Hepatocyte (in vitro differentiated cells): ENCODE data around the gene DAPK2. TPM values are rescaled to one million over a fixed set of nuclear protein-coding genes. Genes with fewer than 3 reads are reported as not detected.

ENCODE experiments used
- DNase-seq: peaks from one replicate; pipeline ENCODE4 v3.0.0-alpha.2; 2016; ENCODE audit warnings: low spot score
- H2AFZ ChIP-seq: fragments of 200-600 bp; sonication (generic); 2 replicates; pipeline ENCODE4 v1.6.0; 2016; ENCODE audit warnings: antibody characterized with exemption, mild to moderate bottlenecking
- H3K27ac ChIP-seq: fragments of 200-600 bp; sonication (generic); 2 replicates; pipeline ENCODE4 v1.5.1; 2016; ENCODE audit warnings: mild to moderate bottlenecking
- H3K27me3 ChIP-seq: fragments of 200-600 bp; sonication (generic); 2 replicates; pipeline ENCODE4 v1.6.1; 2016
- H3K36me3 ChIP-seq: fragments of 200-600 bp; sonication (generic); replicated peaks from 2 replicates; pipeline ENCODE4 v1.5.1; 2016; ENCODE audit warnings: low read depth; ENCODE audit not compliant: insufficient read depth
- H3K4me1 ChIP-seq: fragments of 200-600 bp; sonication (generic); 2 replicates; pipeline ENCODE4 v1.5.1; 2016; ENCODE audit warnings: mild to moderate bottlenecking, moderate library complexity; ENCODE audit not compliant: insufficient read depth
- H3K4me2 ChIP-seq: fragments of 200-600 bp; sonication (generic); 2 replicates; pipeline ENCODE4 v1.6.0; 2016
- H3K4me3 ChIP-seq: fragments of 200-600 bp; sonication (generic); 2 replicates; pipeline ENCODE4 v1.5.1; 2016; ENCODE audit warnings: mild to moderate bottlenecking
- H3K79me2 ChIP-seq: fragments of 200-600 bp; sonication (generic); 2 replicates; pipeline ENCODE4 v1.6.0; 2017; ENCODE audit warnings: mild to moderate bottlenecking
- H3K9me2 ChIP-seq: fragments of 200-600 bp; sonication (generic); replicated peaks from 2 replicates; pipeline ENCODE4 v1.6.0; 2017; ENCODE audit warnings: mild to moderate bottlenecking; ENCODE audit not compliant: insufficient read depth
- H3K9me3 ChIP-seq: fragments of 200-600 bp; sonication (generic); 2 replicates; pipeline ENCODE4 v1.5.1; 2016; ENCODE audit warnings: low read depth, mild to moderate bottlenecking
- H4K20me1 ChIP-seq: fragments of 200-600 bp; sonication (generic); 2 replicates; pipeline ENCODE4 v1.6.0; 2016; ENCODE audit warnings: mild to moderate bottlenecking; ENCODE audit not compliant: insufficient read depth, poor library complexity, severe bottlenecking
- EZH2 ChIP-seq: fragments of 200-600 bp; sonication (generic); IDR thresholded peaks from 2 replicates; pipeline ENCODE4 v1.6.1; 2016; ENCODE audit warnings: antibody characterized with exemption, mild to moderate bottlenecking, borderline replicate concordance
- EZH2phosphoT487 ChIP-seq: fragments of 200-600 bp; sonication (generic); IDR thresholded peaks from one replicate; pipeline ENCODE4 v1.6.1; 2018; ENCODE audit warnings: antibody characterized with exemption, mild to moderate bottlenecking, low read depth, moderate library complexity; ENCODE audit not compliant: unreplicated experiment, severe bottlenecking
- WGBS: methylation state at CpG from one replicate; pipeline ENCODE4 v1.1.6; 2016; ENCODE audit warnings: low lambda C conversion rate; ENCODE audit errors: missing lambda C conversion rate; 5-methylcytosine and 5-hydroxymethylcytosine counted together
- polyA plus RNA-seq: library from polyadenylated mRNA; unstranded; fragments of >200 nt; fragmentation: Nextera tagmentation; extraction: Ambion mirVana; gene quantifications from 2 replicates; pipeline ENCODE4 v1.2.1, GENCODE V29; 2016
- total RNA-seq: library from RNA; depleted of rRNA; stranded (reverse); fragments of >200 nt; gene quantifications from 2 replicates; pipeline ENCODE4 v1.2.3, GENCODE V29; 2014
- TF ChIP-seq, protein P1 (sequence below): fragments of 200-600 bp; sonication (generic); IDR thresholded peaks from 2 replicates; pipeline ENCODE4 v1.5.1; 2016; ENCODE audit warnings: antibody characterized with exemption, mild to moderate bottlenecking; ENCODE audit not compliant: poor library complexity

DAPK2 gene
- total and polyA plus RNA-seq, 2 experiments from 2014 or later: 4.9 to 5.1 TPM

DNA sequence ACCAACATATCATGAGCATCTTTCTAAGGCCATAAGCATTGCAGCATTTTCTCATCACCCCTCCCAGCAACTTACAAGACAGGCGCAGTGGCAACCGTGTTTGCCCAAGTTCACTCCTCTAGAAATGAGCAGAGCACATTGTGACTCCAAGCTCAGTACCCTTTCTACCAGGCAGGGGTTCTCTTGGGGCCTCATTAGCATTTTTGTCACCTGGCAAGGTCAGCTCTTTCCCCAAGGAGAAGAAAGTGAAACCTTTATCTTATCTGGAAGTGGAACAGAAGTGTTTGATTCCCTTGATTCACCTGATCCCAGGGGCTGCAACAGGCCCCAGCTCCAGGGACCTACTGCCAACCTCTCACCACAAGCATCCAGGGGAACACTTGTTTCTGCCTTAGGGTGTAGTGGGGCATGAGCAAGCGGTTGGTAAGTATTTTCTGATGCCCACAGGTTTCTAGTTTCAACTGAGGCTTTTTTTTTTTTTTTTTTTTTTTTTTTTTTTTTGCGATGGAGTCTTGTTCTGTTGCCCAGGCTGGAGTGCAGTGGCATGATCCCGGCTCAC lies 168.5 kb downstream of the DAPK2 start:
- Histone ChIP-seq H3K27me3 (no peaks in the 10 kb centered on the region), H3K36me3 (no peaks in the 10 kb centered on the region), H3K9me2 (no peaks in the 10 kb centered on the region), H3K27ac (no peak overlapping the region), H3K4me2 (no peak overlapping the region), H3K4me1 (no peaks in the 10 kb centered on the region), H2AFZ (no peak overlapping the region), H3K4me3 (no peak overlapping the region), H4K20me1 (no peaks in the 10 kb centered on the region), H3K9me3 (no peaks in the 10 kb centered on the region), H3K79me2 (no peaks in the 10 kb centered on the region)
- no peak for DNase-seq
- TF ChIP-seq EZH2phosphoT487 (no peak), EZH2 (no peak)
- TF ChIP-seq, protein P1, sequence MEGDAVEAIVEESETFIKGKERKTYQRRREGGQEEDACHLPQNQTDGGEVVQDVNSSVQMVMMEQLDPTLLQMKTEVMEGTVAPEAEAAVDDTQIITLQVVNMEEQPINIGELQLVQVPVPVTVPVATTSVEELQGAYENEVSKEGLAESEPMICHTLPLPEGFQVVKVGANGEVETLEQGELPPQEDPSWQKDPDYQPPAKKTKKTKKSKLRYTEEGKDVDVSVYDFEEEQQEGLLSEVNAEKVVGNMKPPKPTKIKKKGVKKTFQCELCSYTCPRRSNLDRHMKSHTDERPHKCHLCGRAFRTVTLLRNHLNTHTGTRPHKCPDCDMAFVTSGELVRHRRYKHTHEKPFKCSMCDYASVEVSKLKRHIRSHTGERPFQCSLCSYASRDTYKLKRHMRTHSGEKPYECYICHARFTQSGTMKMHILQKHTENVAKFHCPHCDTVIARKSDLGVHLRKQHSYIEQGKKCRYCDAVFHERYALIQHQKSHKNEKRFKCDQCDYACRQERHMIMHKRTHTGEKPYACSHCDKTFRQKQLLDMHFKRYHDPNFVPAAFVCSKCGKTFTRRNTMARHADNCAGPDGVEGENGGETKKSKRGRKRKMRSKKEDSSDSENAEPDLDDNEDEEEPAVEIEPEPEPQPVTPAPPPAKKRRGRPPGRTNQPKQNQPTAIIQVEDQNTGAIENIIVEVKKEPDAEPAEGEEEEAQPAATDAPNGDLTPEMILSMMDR: no peak
- 74% methylated on average over 3 of the region's 5 CpGs for WGBS

DNA sequence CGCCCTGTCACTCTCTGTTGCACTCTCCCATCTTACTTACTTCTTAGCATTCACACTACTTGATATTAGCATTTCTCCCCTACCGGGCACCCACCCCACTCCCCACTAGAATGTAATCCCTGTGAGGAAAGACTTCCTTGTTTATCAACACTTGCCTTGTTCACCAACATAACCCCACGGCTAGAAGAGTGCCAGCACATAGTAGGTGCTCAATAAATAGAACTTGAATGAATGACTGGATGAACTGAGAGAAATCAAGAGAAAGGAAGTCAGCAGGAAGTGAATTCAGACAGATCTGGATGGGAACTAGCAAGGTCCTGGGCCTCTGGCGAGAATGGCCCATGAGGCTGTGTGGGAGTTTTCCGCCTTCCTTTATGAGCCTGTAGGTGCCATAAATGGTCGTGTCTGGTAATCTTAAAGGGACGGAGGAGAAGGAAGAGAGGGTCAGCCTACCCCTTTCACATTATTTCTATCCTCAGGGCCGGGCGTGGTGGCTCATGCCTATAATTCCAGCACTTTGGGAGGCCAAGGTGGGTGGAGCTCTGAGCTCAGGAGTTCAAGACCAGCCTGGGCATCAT lies 170.1 kb downstream of the DAPK2 start:
- no peak for DNase-seq
- TF ChIP-seq EZH2phosphoT487 (no peak), EZH2 (no peak)
- TF ChIP-seq, protein P1: no peak
- no peak overlapping the region for H3K4me2 ChIP-seq
- H3K9me2 ChIP-seq: no peaks in the 10 kb centered on the region
- H3K36me3 ChIP-seq: no peaks in the 10 kb centered on the region
- 58% methylated on average over 9 of the region's 9 CpGs for WGBS
- no peaks in the 10 kb centered on the region for H3K4me1 ChIP-seq
- no peaks in the 10 kb centered on the region for H3K79me2 ChIP-seq
- H2AFZ ChIP-seq: no peak overlapping the region
- no peaks in the 10 kb centered on the region for H4K20me1 ChIP-seq
- H3K9me3 ChIP-seq: no peaks in the 10 kb centered on the region
- H3K27ac ChIP-seq: no peak overlapping the region
- H3K27me3 ChIP-seq: no peaks in the 10 kb centered on the region
- H3K4me3 ChIP-seq: no peak overlapping the region

DNA sequence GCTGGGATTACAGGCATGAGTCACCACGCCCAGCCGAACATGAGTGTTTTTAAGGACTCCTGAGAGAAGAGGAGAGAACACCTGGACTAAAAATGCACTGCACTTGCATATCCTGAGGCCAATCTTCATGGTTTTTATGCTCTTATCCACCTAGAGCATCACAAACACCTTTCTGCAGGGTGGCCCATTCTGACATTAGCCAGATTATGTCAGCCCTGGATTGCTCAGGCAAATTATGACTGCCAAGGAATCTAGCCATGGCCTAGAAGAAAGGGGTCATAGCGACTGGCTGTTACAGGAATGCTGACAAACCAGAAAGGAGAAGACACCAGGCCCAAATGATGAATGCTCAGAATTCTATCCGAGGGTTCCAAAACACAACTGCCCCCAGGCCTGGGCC lies 171.7 kb downstream of the DAPK2 start:
- TF ChIP-seq, protein P1: no peak
- TF ChIP-seq EZH2phosphoT487 (no peak), EZH2 (no peak)
- Histone ChIP-seq H3K36me3 (no peaks in the 10 kb centered on the region), H3K79me2 (no peaks in the 10 kb centered on the region), H3K4me3 (no peak overlapping the region), H4K20me1 (no peaks in the 10 kb centered on the region), H3K27ac (no peak overlapping the region), H3K9me3 (no peaks in the 10 kb centered on the region), H3K9me2 (no peaks in the 10 kb centered on the region), H3K4me2 (no peak overlapping the region), H3K27me3 (no peaks in the 10 kb centered on the region), H3K4me1 (no peaks in the 10 kb centered on the region), H2AFZ (no peak overlapping the region)
- WGBS: 56% methylated on average over 4 of the region's 4 CpGs
- no peak for DNase-seq
